NCI-H187 treated with DMSO at 0.1 percent for 48 hours (cell line): ENCODE data around the gene RBM47.
"Not testable (repeated sequence)": the region's sequence is repeated elsewhere in the genome, so short reads cannot be mapped to it uniquely, and the experiment has no call there.

Source experiments
- DNase-seq: peaks from one replicate; lab custom pipeline; 2025; lab: John Stamatoyannopoulos, UW

Gene RBM47

DNA sequence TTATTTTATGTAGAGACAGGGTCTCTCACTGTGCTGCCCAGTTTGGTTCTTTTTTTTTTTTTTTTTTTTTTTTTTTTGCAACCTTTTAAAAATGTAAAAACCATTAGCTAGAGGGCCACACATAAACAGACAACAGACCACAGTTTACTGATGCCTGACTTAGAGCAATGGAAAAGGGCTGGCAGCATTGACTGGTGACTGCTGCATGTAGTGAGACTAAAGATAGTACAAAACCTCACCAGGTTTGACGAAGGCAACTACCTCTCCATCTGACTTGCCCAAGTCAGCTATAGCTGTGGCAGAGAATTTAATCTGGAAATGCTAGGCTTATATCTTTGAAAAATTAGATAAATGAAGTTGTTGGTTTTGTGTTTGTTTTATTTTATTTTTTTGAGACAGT is 102.9 kb downstream of the RBM47 start:
- no peak for DNase-seq

DNA sequence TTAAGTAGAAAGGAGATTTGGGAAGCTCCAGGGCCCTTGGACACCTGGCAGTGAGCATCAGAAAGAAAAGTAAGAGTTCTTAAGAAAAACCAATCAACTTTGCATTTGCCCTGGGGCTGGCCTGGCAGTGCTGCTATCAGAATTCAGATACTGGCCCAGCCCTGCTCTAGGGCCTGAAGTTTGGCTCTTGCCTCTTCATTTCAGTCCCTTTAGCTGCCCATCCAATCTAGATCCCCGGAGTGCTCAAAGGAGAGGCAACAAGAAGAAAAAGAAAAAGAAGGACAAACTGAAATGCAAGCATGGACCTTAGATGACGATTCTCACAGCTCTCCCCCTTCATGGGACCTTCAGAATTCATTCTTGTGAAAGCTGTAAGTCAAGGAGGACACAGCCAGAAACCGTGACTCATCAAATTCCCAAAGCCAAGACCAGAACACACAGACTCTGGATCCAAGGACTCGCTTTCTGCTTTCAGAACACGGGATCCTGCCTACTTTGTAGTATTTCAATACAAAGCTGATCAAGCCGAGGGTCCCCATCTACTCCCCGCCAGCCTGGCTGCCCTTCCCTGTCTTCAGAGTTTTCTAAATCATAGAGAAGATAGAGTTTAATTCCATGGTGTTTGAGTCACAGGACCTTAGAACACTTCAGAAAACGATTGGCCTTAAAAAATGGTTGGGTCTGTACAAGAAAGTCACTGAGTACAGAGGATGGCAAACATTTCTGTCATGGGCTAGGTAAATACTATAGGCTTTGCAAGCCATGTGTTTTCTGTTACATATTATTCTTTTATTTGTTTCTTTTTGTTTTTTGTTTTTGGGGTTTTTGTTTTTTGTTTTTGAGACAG is 103.7 kb downstream of the RBM47 start:
- no peak for DNase-seq

DNA sequence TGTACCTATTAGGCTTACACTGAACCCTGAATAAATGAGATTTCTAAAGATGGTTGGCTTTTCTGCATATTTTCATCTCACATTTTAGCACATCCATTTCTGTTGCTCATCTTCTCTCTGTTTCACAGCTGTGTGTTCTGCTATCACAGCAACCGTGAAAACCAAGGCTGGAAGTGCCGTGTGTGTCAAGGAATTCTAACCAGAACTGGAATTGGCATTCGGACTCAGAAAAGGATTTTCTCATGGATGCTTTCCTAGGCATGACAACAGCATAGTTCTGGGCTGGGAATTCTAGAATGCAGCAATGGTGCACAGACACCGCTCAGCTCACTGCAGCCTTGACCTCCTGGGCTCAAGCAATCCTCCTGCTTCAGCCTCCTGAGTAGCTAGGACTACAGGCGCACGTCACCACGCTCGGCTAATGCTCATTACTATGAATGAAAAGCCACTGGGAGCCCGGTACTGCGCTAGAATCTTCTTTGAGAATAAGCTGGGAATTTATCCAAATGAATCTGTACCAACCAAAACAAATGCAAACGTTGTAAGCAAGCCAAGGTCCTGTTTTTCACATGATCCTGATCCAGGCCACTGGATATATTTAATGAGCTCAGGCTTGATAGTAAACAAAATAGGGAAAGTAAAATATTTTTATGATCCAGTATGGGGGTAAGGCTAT is 105.2 kb downstream of the RBM47 start:
- DNase-seq = no peak

DNA sequence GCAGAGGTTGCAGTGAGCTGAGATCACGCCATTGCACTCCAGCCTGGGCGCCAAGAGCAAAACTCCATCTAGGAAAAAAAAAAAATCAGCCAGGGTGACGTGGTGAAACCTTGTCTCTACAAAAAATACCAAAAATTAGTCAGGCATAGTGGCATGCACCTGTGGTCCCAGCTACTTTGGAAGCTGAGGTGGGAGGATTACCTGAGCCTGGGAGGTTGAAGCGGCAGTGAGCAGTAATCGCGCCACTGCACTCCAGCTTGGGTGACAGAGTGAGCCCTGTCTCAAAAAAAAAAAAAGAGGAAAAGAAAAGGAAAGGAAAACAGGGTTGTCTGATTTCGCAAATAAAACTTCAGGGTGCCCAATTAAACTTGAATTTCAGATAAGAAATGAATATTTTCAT is 106.1 kb downstream of the RBM47 start:
- no peak for DNase-seq

DNA sequence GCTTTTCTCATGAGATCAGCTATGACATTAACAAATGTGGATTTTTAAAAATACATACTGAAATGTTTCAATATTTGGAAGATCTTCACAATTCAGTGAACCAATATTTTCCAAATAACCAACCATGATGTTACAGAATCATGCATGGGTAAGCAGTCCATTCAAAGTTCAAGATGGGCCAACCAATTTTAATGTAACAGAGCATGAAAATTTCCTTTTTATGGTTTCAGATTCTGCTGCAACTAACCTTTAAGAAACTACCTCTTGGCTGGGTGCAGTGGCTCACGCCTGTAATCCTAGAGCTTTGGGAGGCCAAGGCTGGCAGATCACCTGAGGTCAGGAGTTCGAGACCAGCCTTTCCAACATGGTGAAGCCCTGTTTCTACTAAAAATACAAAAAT is 107.7 kb downstream of the RBM47 start:
- DNase-seq = no peak

DNA sequence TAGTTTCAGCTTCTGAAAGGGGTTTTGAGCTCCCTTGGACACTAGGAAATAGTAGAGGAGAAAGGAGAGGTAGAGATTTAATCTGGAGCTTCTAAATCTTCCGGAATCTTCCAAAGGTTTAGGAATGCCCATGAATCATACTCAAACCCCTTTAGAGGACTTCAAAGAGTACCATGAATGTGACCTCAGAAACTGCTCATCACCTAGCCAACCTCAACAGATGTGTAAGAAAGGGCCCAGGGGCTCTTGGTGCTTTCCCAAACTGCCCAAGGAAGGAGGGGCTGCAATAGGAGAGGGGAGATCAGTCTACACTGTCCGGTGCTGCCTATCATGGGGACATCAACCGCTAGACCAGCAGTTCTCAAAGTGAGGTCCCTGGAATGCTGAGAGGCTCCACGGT is 109.1 kb downstream of the RBM47 start:
- DNase-seq = no peak

DNA sequence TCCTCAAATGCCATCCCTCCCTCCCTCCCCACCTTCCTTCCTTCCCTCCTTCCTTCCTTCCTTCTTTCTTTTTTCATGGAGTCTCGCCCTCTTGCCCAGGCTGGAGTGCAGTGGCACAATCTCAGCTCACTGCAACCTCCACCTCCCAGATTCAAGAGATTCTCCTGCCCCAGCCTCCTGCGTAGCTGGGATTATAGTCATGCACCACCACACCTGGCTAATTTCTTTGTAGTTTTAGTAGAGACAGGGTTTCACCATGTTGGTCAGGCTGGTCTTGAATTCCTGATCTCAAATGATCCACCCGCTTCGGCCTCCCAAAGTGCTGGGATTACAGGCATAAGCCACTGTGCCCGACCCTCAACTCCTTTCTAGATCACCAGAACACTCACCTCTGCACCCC is 112.6 kb downstream of the RBM47 start:
- not testable (repeated sequence) for DNase-seq

DNA sequence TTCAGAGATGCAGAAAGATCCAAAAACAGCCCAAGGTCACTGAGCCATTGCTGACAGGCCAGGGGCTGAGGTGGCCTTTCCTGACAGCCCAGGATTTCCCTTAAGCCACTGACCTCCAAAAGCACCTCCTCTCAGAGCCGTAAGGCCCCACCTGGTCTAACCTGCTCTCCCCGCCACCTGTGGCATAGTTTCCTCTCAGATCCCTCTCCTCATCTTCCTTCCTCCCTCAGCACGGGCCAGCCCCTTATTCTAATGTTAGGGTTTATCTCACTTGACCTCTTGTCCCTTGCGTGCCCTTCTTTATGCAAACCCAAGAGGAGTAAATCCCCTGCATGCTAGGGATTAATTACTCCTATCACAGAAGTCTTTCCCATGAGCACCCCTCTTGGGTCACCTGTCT is 113.0 kb downstream of the RBM47 start:
- DNase-seq = no peak

DNA sequence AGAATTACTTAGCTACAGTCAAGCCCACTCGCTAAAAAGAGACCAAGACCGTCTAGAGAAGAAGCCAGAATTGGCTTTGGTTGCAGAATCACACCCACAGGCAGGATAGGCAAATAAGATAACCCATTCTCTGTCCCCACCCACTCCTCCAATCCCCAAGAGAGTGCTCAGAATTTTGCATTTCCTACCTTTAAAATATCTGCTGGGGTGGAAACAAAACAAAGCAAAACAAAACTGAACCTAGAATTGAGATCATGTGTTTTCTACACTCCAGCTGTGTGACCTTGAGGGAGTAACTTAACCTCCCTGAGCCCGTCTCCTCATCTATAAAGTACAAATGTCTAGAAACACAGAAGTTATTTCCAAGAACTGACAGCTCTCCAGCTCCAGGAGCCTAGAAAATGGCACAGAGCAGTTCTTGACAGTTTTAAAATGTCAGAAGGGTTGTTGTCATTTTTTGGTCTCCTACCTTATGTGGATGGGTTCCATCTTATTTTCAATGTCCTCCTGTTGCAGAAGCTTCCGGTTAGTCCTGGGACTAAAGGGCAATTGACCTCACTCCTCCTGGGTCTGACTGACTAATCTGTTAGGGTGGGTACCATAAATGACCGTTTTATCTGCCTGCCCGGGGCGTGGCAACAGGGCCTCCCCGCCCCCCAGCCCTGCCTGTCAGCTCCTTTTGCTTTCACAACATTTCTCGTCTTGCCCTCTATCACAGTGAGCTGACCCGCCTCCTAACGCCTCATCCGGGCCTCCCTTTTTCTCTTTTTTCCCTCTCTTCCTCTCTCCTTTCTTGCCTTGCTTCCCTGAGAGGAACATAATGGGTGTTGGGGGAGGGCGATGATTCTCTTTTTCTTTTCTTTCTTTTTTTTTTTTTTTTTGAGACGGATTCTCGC is 114.0 kb downstream of the RBM47 start:
- DNase-seq = no peak

DNA sequence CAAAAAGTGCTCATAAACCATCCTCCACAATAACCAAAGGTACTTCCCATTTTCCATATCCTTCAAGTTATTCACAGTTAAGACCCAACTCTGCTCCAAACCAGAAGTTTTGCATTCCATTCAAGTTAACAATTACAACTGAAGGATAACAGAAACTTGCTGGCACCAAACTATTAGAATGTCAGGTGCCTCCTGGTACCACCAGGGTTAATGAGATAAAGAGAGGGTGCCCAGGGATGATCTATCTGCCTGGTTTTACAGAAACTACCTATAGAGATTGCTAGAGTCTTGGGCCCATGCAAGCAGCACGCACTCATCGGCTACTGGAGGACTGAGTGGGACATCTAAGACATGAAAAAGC is 114.6 kb downstream of the RBM47 start:
- no peak for DNase-seq

DNA sequence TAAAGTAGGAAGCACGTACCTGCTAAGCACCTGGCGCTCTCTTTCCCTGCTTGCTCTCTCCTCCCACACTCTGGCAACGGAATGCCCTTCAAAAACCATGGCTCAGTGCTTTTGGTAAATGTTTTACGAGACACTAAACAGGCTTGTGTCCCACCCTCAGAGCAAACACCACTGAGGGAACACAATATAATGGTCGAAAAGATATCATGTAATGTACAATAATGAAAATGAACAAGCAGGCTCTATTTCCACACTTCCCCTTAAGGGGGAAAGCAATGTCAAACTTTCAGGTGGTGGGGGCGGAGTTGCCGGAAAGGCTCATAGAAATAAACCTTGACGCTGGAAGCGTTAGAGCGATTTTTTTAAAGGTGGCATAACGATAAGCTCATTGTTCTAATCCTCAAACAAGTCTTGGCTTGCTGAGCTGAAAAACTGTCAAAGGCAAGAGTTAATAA is 115.1 kb downstream of the RBM47 start:
- DNase-seq = peak; percentile 85

DNA sequence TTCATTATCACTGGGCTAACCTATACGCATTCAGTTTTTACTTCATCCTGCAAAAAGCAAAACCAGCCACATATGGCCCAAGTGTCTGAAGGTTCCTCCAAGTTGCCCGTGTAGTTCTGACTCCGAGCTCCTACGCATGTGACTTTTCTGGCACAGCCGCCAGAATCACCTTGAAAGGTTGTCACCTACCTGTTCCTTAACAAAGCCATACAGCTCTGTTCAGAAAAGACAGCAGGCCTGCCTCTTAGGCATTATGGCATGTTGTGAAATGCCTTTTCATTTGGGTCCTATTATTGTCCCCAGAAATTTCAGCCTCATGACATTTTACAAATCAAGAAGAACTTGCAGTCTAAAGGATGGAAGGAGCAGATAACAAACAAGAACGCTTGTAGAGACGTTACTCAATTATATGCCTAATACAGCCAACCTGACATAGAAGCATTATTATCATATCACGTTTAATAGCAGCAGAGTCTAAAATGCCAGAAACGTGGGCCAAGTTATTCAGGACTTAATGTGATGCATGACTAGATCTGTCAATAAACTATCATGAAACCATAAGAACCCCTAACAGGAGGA is 118.5 kb downstream of the RBM47 start:
- no peak for DNase-seq

DNA sequence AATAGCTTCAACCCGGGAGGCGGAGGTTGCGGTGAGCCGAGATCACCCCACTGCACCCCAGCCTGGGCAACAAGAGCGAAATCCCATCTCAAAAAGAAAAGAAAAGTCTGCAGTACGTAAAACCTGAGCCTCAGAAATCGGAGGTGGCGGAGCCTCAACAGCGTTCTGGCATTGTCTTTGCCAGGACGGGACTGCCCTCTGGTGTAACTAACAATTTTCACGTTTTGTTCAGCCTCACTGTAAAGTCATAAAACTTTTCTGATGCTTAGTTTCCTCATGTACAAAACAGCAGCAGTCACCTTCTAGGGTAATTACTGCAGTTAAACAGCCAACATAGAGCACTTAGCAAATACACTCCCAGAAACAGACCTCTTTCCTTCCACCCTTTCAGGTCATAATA is 121.7 kb downstream of the RBM47 start:
- DNase-seq = no peak

DNA sequence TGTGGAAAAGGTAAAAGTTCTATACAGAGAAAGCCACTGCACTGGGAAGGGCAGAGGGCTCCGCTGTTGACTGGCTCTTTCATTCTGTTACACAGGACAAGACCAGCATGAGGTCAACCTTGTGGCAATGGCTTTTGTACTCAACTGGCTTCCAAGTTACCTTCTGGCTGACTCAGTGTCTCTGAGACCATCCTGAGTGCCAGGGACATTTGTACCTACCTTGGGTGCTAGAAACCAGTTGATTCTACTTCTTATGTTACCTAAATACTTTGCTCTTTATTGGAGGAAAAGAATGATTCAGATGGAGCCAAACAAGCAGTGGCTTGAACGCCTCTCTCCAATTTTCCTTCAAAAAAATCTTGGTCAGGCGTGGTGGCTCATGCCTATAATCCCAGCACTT is 123.2 kb downstream of the RBM47 start:
- no peak for DNase-seq

DNA sequence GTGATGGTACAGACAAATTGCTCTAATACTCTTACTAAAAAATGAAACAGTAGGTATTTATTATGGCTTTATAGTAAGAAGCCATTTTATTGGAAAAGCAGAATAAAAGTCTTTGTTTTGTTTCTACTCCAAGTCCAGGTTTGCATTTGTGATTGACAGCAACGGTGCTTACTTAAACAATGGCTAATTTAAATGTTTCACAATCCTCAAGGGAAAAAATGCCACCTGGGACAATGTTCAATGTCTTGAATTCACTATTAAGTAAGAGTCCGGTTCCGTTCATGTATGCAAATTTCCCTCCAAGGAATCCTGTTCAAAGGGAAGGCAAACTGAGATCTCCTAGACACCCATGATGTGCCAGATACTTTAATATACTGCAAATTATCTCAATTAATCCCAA is 123.6 kb downstream of the RBM47 start:
- DNase-seq = no peak

DNA sequence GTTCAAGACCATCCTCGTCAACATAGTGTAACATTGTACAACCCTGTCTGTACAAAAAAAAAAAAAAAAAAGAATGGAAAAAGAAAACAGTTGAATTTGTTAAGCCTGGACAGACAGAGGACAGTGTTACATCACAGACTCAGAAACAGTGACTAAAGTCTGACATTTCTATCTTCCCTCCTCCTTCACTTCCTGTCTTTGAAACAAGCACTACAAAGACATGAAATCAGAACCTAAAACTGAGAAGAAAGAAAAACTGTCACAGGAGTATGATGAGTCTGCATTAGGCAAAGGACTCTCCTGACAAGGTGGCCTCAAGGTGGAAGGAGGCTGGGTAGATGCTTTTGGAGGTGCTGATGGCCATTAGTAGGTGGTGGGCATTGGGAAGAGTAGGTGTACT is 126.7 kb downstream of the RBM47 start:
- no peak for DNase-seq

DNA sequence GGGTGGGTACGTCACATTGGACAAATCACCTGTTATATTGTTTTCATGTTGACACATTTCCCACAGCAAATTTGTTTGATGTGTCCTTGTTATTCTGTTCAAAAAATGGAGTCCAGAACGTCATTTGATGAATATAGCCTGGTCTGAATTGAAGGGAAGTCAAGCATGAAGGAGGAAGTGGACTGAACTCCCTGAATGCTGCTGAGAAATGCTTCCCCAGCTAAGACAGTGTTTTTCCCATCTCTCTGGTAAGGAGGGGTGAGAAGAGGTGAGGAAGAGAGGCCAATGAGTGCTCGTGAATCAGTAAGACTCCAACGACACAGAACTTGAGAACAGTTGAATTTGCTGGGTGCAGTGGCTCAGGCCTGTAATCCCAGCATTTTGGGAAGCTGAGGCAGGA is 127.4 kb downstream of the RBM47 start:
- DNase-seq = peak; percentile 53

DNA sequence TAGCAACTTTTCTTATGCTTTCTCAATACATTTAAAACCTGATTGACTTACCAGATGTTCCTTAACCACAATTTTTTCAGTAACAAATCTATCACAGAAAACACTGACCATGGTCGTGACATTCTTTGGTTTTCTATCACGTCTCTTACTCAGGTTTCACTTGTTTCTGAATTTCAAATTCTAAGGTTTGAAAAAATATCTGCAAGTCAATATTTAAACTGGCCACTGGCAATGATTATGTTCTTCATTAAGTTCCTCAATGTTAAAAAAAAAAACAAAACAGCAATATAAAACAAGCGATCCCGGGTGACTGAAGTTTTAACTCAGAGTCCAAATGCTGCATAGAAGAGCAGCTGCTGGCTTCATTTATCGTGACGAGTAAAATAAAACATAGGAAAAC is 128.9 kb downstream of the RBM47 start:
- no peak for DNase-seq

DNA sequence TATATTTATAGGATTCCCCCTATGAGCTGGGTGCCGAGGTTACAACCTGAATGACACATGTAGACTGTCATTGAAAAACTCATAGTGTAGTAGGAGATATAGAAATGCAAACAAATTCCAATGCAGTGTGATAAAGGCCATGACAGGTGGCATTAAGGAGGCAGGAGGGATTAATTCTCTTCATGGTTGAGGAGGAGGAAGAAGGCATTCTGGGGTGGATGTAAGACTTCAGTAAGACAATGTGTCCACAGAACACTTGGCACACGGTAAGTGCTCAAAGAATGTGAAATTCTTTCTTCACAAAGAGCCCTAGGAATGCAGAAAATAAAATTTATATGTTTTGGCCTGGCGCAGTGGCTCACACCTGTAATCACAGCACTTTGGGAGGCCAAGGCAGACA is 136.5 kb downstream of the RBM47 start:
- DNase-seq = no peak

DNA sequence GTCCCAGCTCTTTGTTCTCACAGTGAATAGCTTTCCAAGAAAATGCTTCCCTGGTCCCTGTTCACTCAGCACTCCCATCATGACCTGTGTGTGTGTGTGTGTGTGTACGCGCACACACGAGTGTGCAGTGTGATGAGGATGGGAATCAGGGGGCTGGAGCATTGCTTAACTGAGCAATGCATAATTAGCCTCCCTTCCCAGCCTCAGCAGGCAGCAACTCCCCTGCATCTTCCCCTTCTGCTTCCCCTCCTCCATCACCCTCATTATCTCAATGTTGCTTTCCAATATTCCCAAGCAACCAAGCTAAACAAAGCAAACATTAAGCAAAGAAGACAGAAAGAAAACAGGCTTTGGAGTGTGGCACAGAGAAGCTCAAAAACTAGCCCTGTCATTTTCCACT is 137.0 kb downstream of the RBM47 start:
- no peak for DNase-seq

DNA sequence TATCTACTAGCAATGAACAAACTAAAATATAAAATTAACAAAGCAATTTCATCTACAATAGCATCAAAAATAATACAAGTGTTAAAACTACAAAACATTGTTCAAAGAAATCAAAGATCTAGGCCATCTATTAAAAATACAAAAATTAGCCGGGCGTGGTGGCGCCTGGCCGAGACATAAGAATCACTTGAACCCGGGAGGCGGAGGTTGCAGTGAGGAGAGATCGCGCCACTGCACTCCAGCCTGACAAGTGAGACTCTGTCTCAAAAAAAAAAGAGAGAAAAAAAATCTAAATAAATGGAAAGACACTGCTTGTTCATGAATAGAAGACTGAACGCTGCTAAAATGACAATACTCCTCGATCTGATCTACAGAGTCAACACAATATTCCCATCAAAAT is 139.2 kb downstream of the RBM47 start:
- DNase-seq = no peak

DNA sequence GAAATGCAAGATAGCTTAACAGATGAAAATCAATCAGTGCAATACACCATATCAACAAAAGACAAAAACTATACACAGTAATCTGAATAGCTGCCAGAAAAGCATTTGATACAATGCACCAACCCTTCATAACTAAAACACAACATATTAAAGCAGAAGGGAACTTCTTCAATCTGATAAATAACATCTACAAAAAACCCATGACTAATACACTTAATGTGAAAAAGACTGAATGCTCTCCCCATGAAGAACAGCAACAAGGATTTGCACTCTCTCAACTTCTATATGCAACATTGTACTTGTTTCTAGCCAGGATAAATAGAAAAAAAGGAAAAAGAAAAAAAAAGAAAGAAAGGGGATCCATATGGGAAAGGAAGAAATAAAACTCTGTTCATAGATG is 139.7 kb downstream of the RBM47 start:
- no peak for DNase-seq
